ENCODE results near the gene PPP1R3E.

Gene PPP1R3E

GRCh38 chr14:23301288-23301968 is 1.2 kb downstream of the PPP1R3E start:
- in situ Hi-C loops (cut with MboI; ENCODE audit: low pct_unique_long_range_greater_than_20kb, low sequenced_read_pairs, unreplicated experiment), result no loop called here
- peak; percentile 97 for TF ChIP-seq CTCF (IDR thresholded peaks at IDR 0.05; ENCODE audit: extremely low read depth, insufficient read depth, missing control alignments)
- peak; percentile 99 for DNase-seq (ENCODE audit: low spot score)

- TF ChIP-seq CTCF (IDR thresholded peaks at IDR 0.05; ENCODE audit: extremely low read depth, insufficient read depth, missing control alignments), result no peak
- in situ Hi-C loops (cut with MboI; ENCODE audit: low pct_unique_long_range_greater_than_20kb, low sequenced_read_pairs, unreplicated experiment), result no loop called here
- DNase-seq (ENCODE audit: low spot score), result no peak
Observed at GRCh38 chr14:23300687-23301223, 1.9 kb downstream of the PPP1R3E start.

- TF ChIP-seq CTCF (IDR thresholded peaks at IDR 0.05; ENCODE audit: extremely low read depth, insufficient read depth, missing control alignments), result no peak
- DNase-seq (ENCODE audit: low spot score), result no peak
- in situ Hi-C loops (cut with MboI; ENCODE audit: low pct_unique_long_range_greater_than_20kb, low sequenced_read_pairs, unreplicated experiment), result no loop called here
Observed at GRCh38 chr14:23299986-23300686, 2.5 kb downstream of the PPP1R3E start.

GRCh38 chr14:23299211-23299957 is 3.3 kb downstream of the PPP1R3E start:
- TF ChIP-seq CTCF (IDR thresholded peaks at IDR 0.05; ENCODE audit: extremely low read depth, insufficient read depth, missing control alignments), result peak; percentile 25
- in situ Hi-C loops (cut with MboI; ENCODE audit: low pct_unique_long_range_greater_than_20kb, low sequenced_read_pairs, unreplicated experiment), result no loop called here
- no peak for DNase-seq (ENCODE audit: low spot score)

- in situ Hi-C loops (cut with MboI; ENCODE audit: low pct_unique_long_range_greater_than_20kb, low sequenced_read_pairs, unreplicated experiment), result no loop called here
- TF ChIP-seq CTCF (IDR thresholded peaks at IDR 0.05; ENCODE audit: extremely low read depth, insufficient read depth, missing control alignments), result no peak
- DNase-seq (ENCODE audit: low spot score), result no peak
Observed at GRCh38 chr14:23297611-23298277, 4.9 kb downstream of the PPP1R3E start.

- TF ChIP-seq CTCF (IDR thresholded peaks at IDR 0.05; ENCODE audit: extremely low read depth, insufficient read depth, missing control alignments), result no peak
- in situ Hi-C loops (cut with MboI; ENCODE audit: low pct_unique_long_range_greater_than_20kb, low sequenced_read_pairs, unreplicated experiment), result no loop called here
- no peak for DNase-seq (ENCODE audit: low spot score)
Observed at GRCh38 chr14:23297096-23297495, 5.6 kb downstream of the PPP1R3E start.

Data from GM13977 (cell line).